CD4-positive, alpha-beta T cell treated with Interferon gamma for 1 hour (primary cell): Measurements from ENCODE around the gene KCNQ1OT1.

ENCODE experiments used
- DNase-seq: peaks from one replicate; pipeline ENCODE4 v3.0.0-alpha.2; 2020

KCNQ1OT1 gene

DNA sequence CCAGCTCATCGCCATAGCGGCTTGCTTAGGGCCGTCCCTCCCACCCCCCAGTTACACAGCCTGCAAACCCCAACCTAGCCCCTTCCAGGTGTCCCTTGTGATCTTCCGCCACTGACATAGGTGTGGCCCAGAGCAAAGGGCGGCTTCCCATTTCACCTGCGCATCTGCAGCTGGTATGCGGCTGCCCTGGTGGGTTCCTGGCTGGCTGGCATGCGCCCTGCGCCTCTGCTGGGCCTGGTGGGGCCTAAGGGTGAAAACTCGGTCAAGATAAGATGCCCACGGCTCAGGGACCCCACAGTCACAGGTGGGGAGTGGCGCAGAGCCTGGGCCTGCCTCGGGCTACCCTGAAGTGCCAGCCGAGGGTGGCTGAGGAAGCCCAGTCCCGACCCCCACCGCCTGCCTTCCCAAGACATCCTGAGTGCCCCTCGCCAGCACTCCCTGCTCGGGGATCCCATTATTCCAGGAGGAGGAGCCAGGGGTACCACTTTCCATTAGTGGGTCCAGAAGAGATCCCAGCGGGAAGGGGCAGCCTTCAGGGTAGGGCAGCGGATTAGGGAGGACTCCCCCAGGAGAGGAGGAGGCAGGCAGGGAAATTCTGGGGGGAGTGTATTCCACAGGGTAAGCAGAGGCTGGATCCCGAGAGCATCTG, 36.9 kb upstream of the KCNQ1OT1 start:
- no peak for DNase-seq

GRCh38 chr11:2735053-2735589, 35.3 kb upstream of the KCNQ1OT1 start:
- no peak for DNase-seq

- DNase-seq: no peak
Measured at GRCh38 chr11:2734181-2735052, 34.6 kb upstream of the KCNQ1OT1 start.

- no peak for DNase-seq
Measured at GRCh38 chr11:2732940-2733628, 33.3 kb upstream of the KCNQ1OT1 start.

GRCh38 chr11:2732261-2732939, 32.6 kb upstream of the KCNQ1OT1 start:
- no peak for DNase-seq

DNA sequence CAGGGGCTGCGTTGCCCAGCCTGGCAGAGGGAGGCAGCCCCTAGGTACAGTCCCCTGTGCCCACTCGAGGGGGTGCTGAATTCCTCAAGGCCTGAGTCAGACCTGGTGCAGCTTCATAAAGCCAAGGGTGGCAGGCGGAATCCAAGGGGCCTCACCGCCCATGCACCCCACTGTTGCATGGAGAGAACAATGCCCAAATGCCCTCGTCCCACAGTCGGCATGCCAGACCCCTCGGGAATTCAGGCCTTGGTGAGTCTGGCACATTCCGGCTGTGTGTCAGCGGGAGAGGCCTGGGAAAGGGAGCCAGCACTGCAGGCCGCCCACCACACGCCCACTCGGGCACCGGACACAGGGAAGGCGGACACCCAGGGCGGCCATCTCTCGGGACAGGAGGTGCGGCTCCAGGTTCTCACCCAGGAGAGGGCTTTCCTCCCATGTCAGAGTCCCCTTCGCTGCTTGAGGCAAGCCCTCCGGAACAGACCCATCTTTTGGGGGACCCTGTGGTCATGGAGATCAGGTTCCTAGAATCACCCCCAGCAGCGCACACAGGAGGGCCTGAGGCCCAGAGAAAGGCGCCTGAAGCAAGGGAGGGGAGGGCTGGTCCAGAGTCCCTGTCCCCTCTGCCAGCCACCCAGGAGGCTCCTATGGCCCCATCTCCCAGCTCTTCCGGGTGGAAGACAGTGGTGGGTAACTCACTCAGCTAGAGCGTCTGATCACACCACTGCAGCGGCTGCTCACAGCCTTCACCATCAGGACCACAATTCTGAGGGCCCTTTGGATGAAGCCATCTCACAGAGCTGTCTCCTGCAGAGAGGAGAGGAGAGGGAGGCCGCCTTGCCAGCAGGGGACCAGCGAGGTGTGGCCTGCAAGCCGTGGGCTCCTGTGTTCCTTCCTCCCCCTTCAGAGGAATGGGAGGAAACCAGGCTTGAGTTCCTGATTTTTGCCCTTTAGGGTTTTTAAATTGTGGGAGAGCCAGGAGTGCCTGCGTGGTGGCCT, 31.6 kb upstream of the KCNQ1OT1 start:
- DNase-seq: no peak

- DNase-seq: no peak
Measured at GRCh38 chr11:2730272-2731129, 30.7 kb upstream of the KCNQ1OT1 start.

DNA sequence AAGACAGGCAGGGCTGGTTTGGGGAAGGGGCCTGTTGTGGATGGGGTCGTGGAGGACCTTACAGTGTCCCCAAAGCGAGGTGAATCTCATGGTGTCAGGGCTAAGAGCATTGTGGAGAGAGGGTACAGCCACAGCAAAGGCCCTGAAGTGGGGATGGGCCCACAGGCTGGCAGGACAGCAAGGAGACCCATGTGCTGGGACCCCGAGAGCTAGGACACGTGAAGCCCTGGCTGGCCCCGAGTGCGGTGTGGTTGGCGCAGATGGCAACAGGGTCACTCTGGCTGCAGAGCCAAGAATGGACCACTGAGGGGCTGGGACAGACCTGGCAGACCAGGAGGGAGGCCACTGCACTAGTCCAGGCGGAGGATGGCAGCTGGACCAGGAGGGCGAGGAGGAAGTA, 30.0 kb upstream of the KCNQ1OT1 start:
- DNase-seq: no peak

- no peak for DNase-seq
Measured at GRCh38 chr11:2728663-2729332, 29.0 kb upstream of the KCNQ1OT1 start.

DNA sequence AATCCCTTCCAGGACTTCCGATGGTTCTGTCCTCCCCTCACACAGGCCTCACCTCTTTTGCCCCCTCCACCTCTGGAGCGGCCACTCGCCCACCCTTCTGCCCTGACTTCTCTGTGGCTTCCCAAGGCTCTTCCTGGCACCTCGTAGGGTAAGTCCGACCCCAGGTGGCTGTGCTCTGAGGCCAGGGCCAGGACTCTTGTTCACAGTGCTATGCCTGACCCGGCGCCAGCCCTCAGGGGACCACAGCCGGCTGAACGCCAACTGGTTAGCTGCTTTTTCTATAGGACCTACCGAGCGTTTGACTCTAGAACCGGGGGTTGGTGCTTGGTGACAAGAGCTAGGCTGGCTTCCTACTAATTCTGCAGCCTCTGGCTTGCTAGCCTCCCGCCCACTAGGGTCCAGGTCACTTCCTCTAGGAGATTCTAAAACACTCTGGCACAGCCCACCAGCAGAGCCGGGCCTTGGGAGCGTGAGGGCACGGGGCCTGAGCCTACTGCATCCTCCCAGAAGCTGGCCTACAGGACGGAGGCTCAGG, 28.4 kb upstream of the KCNQ1OT1 start:
- DNase-seq: no peak

DNA sequence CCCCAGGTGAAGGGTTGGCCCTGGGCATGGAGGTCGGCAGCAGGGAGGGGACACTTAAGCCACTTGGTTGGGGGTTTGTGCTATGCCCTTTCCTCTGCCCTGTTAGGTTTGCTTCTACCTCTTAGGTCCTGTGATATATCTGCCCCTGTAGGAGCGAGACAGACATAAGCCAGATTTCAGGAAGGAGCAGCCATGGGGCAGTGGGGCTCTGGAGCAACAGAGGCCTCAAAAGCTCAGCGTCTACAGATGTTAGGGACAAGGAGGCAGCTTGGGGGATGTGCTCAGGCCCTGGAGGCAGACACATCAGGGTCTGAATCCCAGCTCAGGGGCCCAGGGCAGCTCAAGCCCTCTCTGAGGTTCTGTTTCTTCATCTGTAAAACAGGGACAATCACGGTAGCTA, 27.2 kb upstream of the KCNQ1OT1 start:
- DNase-seq: no peak

- DNase-seq: no peak
Measured at GRCh38 chr11:2725368-2726300, 25.8 kb upstream of the KCNQ1OT1 start.

GRCh38 chr11:2724653-2725367, 25.0 kb upstream of the KCNQ1OT1 start:
- DNase-seq: no peak

DNA sequence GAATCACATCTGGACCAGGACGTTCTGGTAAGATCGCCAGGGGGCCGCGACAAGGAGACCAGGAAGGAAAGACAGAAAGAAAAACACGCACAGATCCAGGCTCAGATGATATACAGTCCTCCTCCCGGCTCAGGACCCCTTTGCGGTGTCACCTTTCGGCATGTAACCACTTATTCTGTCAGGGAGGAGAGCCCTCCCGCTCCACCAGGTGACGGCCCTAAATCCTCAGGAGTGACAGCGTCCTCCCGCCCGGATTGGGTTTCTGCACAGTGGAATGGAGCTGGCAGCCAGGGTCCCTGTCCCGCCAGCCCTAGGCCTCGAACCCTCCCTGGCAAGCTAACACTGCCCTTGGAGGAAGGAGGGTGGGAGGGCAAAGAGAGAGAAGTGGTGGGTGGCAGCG, 24.3 kb upstream of the KCNQ1OT1 start:
- no peak for DNase-seq

DNA sequence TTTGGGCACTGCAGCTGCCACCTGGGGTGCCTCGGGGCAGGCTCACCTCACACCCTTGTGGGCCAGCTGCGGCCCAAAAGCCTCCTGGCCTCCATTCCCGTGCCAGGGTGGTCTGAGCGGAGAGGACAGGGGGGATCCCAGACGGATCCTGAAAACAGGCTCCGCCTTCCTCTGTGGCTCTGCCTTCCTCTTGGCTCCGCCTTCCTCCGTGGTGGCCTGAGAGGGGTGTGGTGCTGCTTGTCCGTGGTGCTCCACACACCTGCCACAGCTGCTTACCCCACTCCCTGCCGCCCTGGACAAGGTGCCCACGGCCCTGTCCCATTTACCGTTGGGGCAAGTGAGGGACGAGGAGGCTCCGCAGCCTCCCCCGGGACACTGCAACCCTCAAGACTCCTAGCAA, 23.2 kb upstream of the KCNQ1OT1 start:
- DNase-seq: no peak

GRCh38 chr11:2721210-2721916, 21.6 kb upstream of the KCNQ1OT1 start:
- no peak for DNase-seq
